Natural killer cell treated with Interleukin-12 subunit alpha and Interleukin-12 subunit beta and Interleukin-15 and Interleukin-18, amount 100 ng/mL, for 72 hours (primary cell): ENCODE measurements around the gene GARIN5B. TPM values are rescaled to one million over a fixed set of nuclear protein-coding genes. Genes with fewer than 3 reads are reported as not detected.

ENCODE experiments used
- ATAC-seq, 2 donors: fragments of 150-1000 bp; cut with Tn5 transposase in 1 of 2; sonication (Bioruptor Pico), chemical (Tn5 transposase) in 1 of 2; 2 replicates each; pipeline ENCODE4 v1.10.0; 2021
- DNase-seq: peaks from one replicate; pipeline ENCODE4 v3.0.0; 2022; ENCODE audit warnings: low spot score
- H3K27ac Mint-ChIP-seq, 2 donors: 1 replicate in 1 of 2; 2 replicates in 1 of 2; pipeline ENCODE4 v1.8.0; 2022; ENCODE audit warnings: mixed read lengths in 2 of 2, mild to moderate bottlenecking in 1 of 2, moderate library complexity in 1 of 2
- H3K27me3 Mint-ChIP-seq, 2 donors: 1 replicate in 1 of 2; 2 replicates in 1 of 2; pipeline ENCODE4 v1.8.0; 2022; ENCODE audit warnings: mixed read lengths in 2 of 2
- H3K36me3 Mint-ChIP-seq: one replicate; pipeline ENCODE4 v1.8.0; 2022; ENCODE audit warnings: mixed read lengths
- H3K4me1 Mint-ChIP-seq, 2 donors: 1 replicate in 1 of 2; 2 replicates in 1 of 2; pipeline ENCODE4 v1.8.0; 2022; ENCODE audit warnings: low read depth in 2 of 2, mixed read lengths in 2 of 2, mild to moderate bottlenecking in 1 of 2
- H3K4me3 Mint-ChIP-seq: one replicate; pipeline ENCODE4 v1.8.0; 2022; ENCODE audit warnings: mixed read lengths
- H3K9me3 Mint-ChIP-seq: 2 replicates; pipeline ENCODE4 v1.8.0; 2022; ENCODE audit warnings: mixed read lengths
- total RNA-seq, 2 donors: library from RNA; stranded (reverse); gene quantifications; one replicate each; pipeline ENCODE4 v1.2.3, GENCODE V29; 2022

Gene GARIN5B
- total RNA-seq, 2 donors from 2014 or later = not detected

- ATAC-seq = no peak
These were observed 57.0 kb downstream of the GARIN5B start for GRCh38 chr19:55305983-55306562.

GRCh38 chr19:55305491-55305890 lies 57.6 kb downstream of the GARIN5B start:
- H3K27me3 Mint-ChIP-seq = no peaks in the 10 kb centered on the region
- no peak overlapping the region for H3K4me3 Mint-ChIP-seq
- ATAC-seq = peak; percentile 52 to 70

More at GRCh38 chr19:55305983-55306562, 57.0 kb downstream of the GARIN5B start:
- peaks cover 0 to 9% of the 10 kb centered on the region in 2 donors for H3K4me1 Mint-ChIP-seq
- H3K4me3 Mint-ChIP-seq = no peak overlapping the region
- H3K9me3 Mint-ChIP-seq = no peaks in the 10 kb centered on the region
- no peak for DNase-seq
- no peaks in the 10 kb centered on the region for H3K27me3 Mint-ChIP-seq
- H3K27ac Mint-ChIP-seq = no peak overlapping the region
- no peaks in the 10 kb centered on the region for H3K36me3 Mint-ChIP-seq

GRCh38 chr19:55304980-55305379 lies 58.1 kb downstream of the GARIN5B start:
- peaks cover 0 to 11% of the 10 kb centered on the region in 2 donors for H3K4me1 Mint-ChIP-seq
- DNase-seq (no peak), ATAC-seq (no peak)
- no peak overlapping the region for H3K4me3 Mint-ChIP-seq
- no peaks in the 10 kb centered on the region for H3K9me3 Mint-ChIP-seq
- H3K27ac Mint-ChIP-seq = no peak overlapping the region
- H3K36me3 Mint-ChIP-seq = no peaks in the 10 kb centered on the region
- H3K27me3 Mint-ChIP-seq = no peaks in the 10 kb centered on the region

More at GRCh38 chr19:55305491-55305890, 57.6 kb downstream of the GARIN5B start:
- H3K27ac Mint-ChIP-seq = no peak overlapping the region
- DNase-seq = no peak
- peaks cover 0 to 9% of the 10 kb centered on the region in 2 donors for H3K4me1 Mint-ChIP-seq
- H3K36me3 Mint-ChIP-seq = no peaks in the 10 kb centered on the region
- no peaks in the 10 kb centered on the region for H3K9me3 Mint-ChIP-seq

Other genes starting within 250 kb of the GARIN5B start
- 100 to 1,000 TPM; 157 to 251 TPM for gene PPP1R12C, start 245.6 kb downstream of the GARIN5B start, total RNA-seq
- gene TNNT1, start 214.1 kb downstream of the GARIN5B start, total RNA-seq = not detected
- gene TNNI3, start 205.5 kb downstream of the GARIN5B start, total RNA-seq = not detected
- not detected for gene DNAAF3, start 196.6 kb downstream of the GARIN5B start, total RNA-seq
- gene SYT5, start 183.0 kb downstream of the GARIN5B start, total RNA-seq = not detected
- under 1 TPM in 1 of 2 donors, not detected in 1; 0.11 TPM for gene PTPRH, start 153.8 kb downstream of the GARIN5B start, total RNA-seq
- 10 to 100 TPM in 1 of 2 donors, 1 to 10 TPM in 1; 8.3 to 31.6 TPM for gene TMEM86B, start 134.5 kb downstream of the GARIN5B start, total RNA-seq
- 100 to 1,000 TPM; 260 to 492 TPM for gene PPP6R1, start 104.2 kb downstream of the GARIN5B start, total RNA-seq
- gene HSPBP1, start 83.2 kb downstream of the GARIN5B start, total RNA-seq = 10 to 100 TPM; 38.2 to 53.1 TPM
- 10 to 100 TPM; 11.9 to 15.7 TPM for gene BRSK1, start 79.3 kb downstream of the GARIN5B start, total RNA-seq
- 1 to 10 TPM in 1 of 2 donors, under 1 TPM in 1; 0.67 to 2.7 TPM for gene TMEM150B, start 37.9 kb downstream of the GARIN5B start, total RNA-seq
- 10 to 100 TPM in 1 of 2 donors, 1 to 10 TPM in 1; 9.7 to 22.1 TPM for gene KMT5C, start 23.4 kb downstream of the GARIN5B start, total RNA-seq
- not detected for gene COX6B2, start 8.5 kb downstream of the GARIN5B start, total RNA-seq
- under 1 TPM in 1 of 2 donors, not detected in 1; 0.78 TPM for gene IL11, start 7.2 kb upstream of the GARIN5B start, total RNA-seq
- not detected for gene TMEM190, start 13.6 kb upstream of the GARIN5B start, total RNA-seq
- gene TMEM238, start 21.0 kb upstream of the GARIN5B start, total RNA-seq = 1 to 10 TPM; 5.2 to 8.3 TPM
- gene RPL28, start 22.7 kb upstream of the GARIN5B start, total RNA-seq = 1,000 to 10,000 TPM; 1,106 to 1,518 TPM
- 100 to 1,000 TPM; 247 to 423 TPM for gene UBE2S, start 44.5 kb upstream of the GARIN5B start, total RNA-seq
- gene SHISA7, start 80.0 kb upstream of the GARIN5B start, total RNA-seq = not detected
- 10 to 100 TPM; 25.6 to 45.1 TPM for gene ISOC2, start 98.4 kb upstream of the GARIN5B start, total RNA-seq
- not detected for gene C19orf85, start 101.5 kb upstream of the GARIN5B start, total RNA-seq
- 10 to 100 TPM in 1 of 2 donors, 1 to 10 TPM in 1; 8.0 to 12.3 TPM for gene ZNF628, start 113.4 kb upstream of the GARIN5B start, total RNA-seq
- 10 to 100 TPM in 1 of 2 donors, 1 to 10 TPM in 1; 6.1 to 14.0 TPM for gene NAT14, start 121.9 kb upstream of the GARIN5B start, total RNA-seq
- gene SSC5D, start 125.2 kb upstream of the GARIN5B start, total RNA-seq = under 1 TPM in 1 of 2 donors, not detected in 1; 0.50 TPM
- not detected for gene SBK2, start 173.9 kb upstream of the GARIN5B start, total RNA-seq
- gene SBK3, start 182.3 kb upstream of the GARIN5B start, total RNA-seq = not detected
- gene ZNF579, start 217.6 kb upstream of the GARIN5B start, total RNA-seq = 10 to 100 TPM in 1 of 2 donors, 1 to 10 TPM in 1; 6.5 to 10.2 TPM
- 10 to 100 TPM; 11.8 to 15.8 TPM for gene FIZ1, start 236.3 kb upstream of the GARIN5B start, total RNA-seq
- 10 to 100 TPM; 10.6 to 14.7 TPM for gene ZNF524, start 237.0 kb upstream of the GARIN5B start, total RNA-seq
- 10 to 100 TPM; 15.4 to 20.7 TPM for gene ZNF865, start 242.4 kb upstream of the GARIN5B start, total RNA-seq